GM12873 (cell line): ENCODE measurements around the gene PLAC9.

Experiments used
- CTCF ChIP-seq: IDR thresholded peaks from 2 replicates; pipeline ENCODE4 v1.5.1; 2012; ENCODE audit warnings: low read depth, mild to moderate bottlenecking, moderate library complexity, low read length, control low read depth; ENCODE audit not compliant: insufficient read depth; ENCODE audit errors: missing control alignments

Gene PLAC9

GRCh38 chr10:80192553-80192952, 60.0 kb downstream of the PLAC9 start:
- no peak for TF ChIP-seq CTCF

GRCh38 chr10:80194373-80195045, 62.0 kb downstream of the PLAC9 start:
- no peak for TF ChIP-seq CTCF
